ENCODE results near the gene RIPK1.

Gene RIPK1

GRCh38 chr6:3118353-3119039 is 50.2 kb downstream of the RIPK1 start, which contains the start of gene BPHL:
BPHL (plus strand) TSS chr6:3118711; CDS start chr6:3118741, 30 bp downstream.
- Histone ChIP-seq H3K4me1 (peaks cover 6% of the 10 kb centered on the region), H2AFZ (peak within 1 kb of the TSS; percentile 90), H3K9ac (no peak within 1 kb of the TSS), H3K27me3 (ENCODE audit: control insufficient read depth, insufficient read depth, low read length) (no peaks in the 10 kb centered on the region), H3K4me3 (ENCODE audit: low read depth, low read length) (peak within 1 kb of the TSS; percentile 94), H3K36me3 (ENCODE audit: control insufficient read depth, insufficient read depth, low read length) (no peaks in the 10 kb centered on the region), H3K4me2 (ENCODE audit: low read length) (peak within 1 kb of the TSS; percentile 98), H3K79me2 (no peaks in the 10 kb centered on the region), H3K27ac (peak within 1 kb of the TSS; percentile 87), H3K9me3 (ENCODE audit: control insufficient read depth, low read length) (no peaks in the 10 kb centered on the region)
- no peak for TF ChIP-seq CTCF (IDR thresholded peaks at IDR 0.05)

- peak overlapping the region; percentile 87 for H3K27ac ChIP-seq
These were observed 50.9 kb downstream of the RIPK1 start for GRCh38 chr6:3119040-3119723.

GRCh38 chr6:3120765-3121089 is 52.4 kb downstream of the RIPK1 start:
- Histone ChIP-seq H3K79me2 (no peaks in the 10 kb centered on the region), H3K4me1 (peaks cover 10% of the 10 kb centered on the region), H3K9ac (no peak overlapping the region), H3K27ac (no peak overlapping the region), H3K4me3 (ENCODE audit: low read depth, low read length) (no peak overlapping the region), H2AFZ (no peak overlapping the region), H3K36me3 (ENCODE audit: control insufficient read depth, insufficient read depth, low read length) (no peaks in the 10 kb centered on the region), H3K27me3 (ENCODE audit: control insufficient read depth, insufficient read depth, low read length) (no peaks in the 10 kb centered on the region), H3K9me3 (ENCODE audit: control insufficient read depth, low read length) (no peaks in the 10 kb centered on the region), H3K4me2 (ENCODE audit: low read length) (no peak overlapping the region)
- TF ChIP-seq CTCF (IDR thresholded peaks at IDR 0.05), result no peak

More at GRCh38 chr6:3119040-3119723, 50.9 kb downstream of the RIPK1 start:
- Histone ChIP-seq H3K79me2 (no peaks in the 10 kb centered on the region), H3K27me3 (ENCODE audit: control insufficient read depth, insufficient read depth, low read length) (no peaks in the 10 kb centered on the region), H3K4me1 (peaks cover 6% of the 10 kb centered on the region), H2AFZ (peak overlapping the region; percentile 90), H3K4me3 (ENCODE audit: low read depth, low read length) (peak overlapping the region; percentile 94), H3K4me2 (ENCODE audit: low read length) (peak overlapping the region; percentile 98), H3K9me3 (ENCODE audit: control insufficient read depth, low read length) (no peaks in the 10 kb centered on the region), H3K9ac (no peak overlapping the region), H3K36me3 (ENCODE audit: control insufficient read depth, insufficient read depth, low read length) (no peaks in the 10 kb centered on the region)
- no peak for TF ChIP-seq CTCF (IDR thresholded peaks at IDR 0.05)

- Histone ChIP-seq H3K4me1 (peaks cover 10% of the 10 kb centered on the region), H3K4me2 (ENCODE audit: low read length) (no peak overlapping the region), H3K4me3 (ENCODE audit: low read depth, low read length) (no peak overlapping the region), H3K36me3 (ENCODE audit: control insufficient read depth, insufficient read depth, low read length) (no peaks in the 10 kb centered on the region), H3K27ac (no peak overlapping the region), H3K9me3 (ENCODE audit: control insufficient read depth, low read length) (no peaks in the 10 kb centered on the region), H3K27me3 (ENCODE audit: control insufficient read depth, insufficient read depth, low read length) (no peaks in the 10 kb centered on the region), H2AFZ (no peak overlapping the region), H3K9ac (no peak overlapping the region), H3K79me2 (no peaks in the 10 kb centered on the region)
- TF ChIP-seq CTCF (IDR thresholded peaks at IDR 0.05), result no peak
These were observed 54.5 kb downstream of the RIPK1 start for GRCh38 chr6:3122823-3123182.

Data from parathyroid adenoma (tissue), 2 donors.